ENCODE results near the gene MAML3. TPM values are rescaled to one million over a fixed set of nuclear protein-coding genes. Genes with fewer than 3 reads are reported as not detected.

The MAML3 gene
- total RNA-seq, 2 experiments from 2014 or later, result 4.0 to 4.1 TPM

GRCh38 chr4:140109737-140110136 lies 44.2 kb downstream of the MAML3 start:
- ChIA-PET CTCF (no interaction called here), POLR2A (interaction anchor here (0.5 kb wide), 1 partner anchor 53 kb away, joined by 5 read pairs; no protein-coding TSS in a partner anchor)
- H3K27ac Mint-ChIP-seq, result no peak overlapping the region
- peaks cover 44% of the 10 kb centered on the region for H3K4me1 Mint-ChIP-seq (ENCODE audit: low read depth)
- no peak for DNase-seq
- H3K9me3 Mint-ChIP-seq (ENCODE audit: insufficient read depth), result no peaks in the 10 kb centered on the region
- H3K27me3 Mint-ChIP-seq (ENCODE audit: low read depth), result peaks cover 3% of the 10 kb centered on the region
- H3K36me3 Mint-ChIP-seq (ENCODE audit: low read depth), result peaks cover 5% of the 10 kb centered on the region
- ATAC-seq, result no peak
- no peak overlapping the region for H3K4me3 Mint-ChIP-seq

GRCh38 chr4:140109292-140109691 lies 44.7 kb downstream of the MAML3 start:
- CTCF ChIA-PET, result interaction anchor here (0.9 to 1.0 kb wide), 2 partner anchors 13 to 41 kb away, joined by 3 to 4 read pairs; no protein-coding TSS in a partner anchor
- no peak overlapping the region for H3K27ac Mint-ChIP-seq
- ATAC-seq, result no peak
- peaks cover 41% of the 10 kb centered on the region for H3K4me1 Mint-ChIP-seq (ENCODE audit: low read depth)
- POLR2A ChIA-PET, result no interaction called here
- no peak for DNase-seq
- H3K9me3 Mint-ChIP-seq (ENCODE audit: insufficient read depth), result no peaks in the 10 kb centered on the region
- peaks cover 3% of the 10 kb centered on the region for H3K27me3 Mint-ChIP-seq (ENCODE audit: low read depth)
- no peak overlapping the region for H3K4me3 Mint-ChIP-seq
- H3K36me3 Mint-ChIP-seq (ENCODE audit: low read depth), result peaks cover 5% of the 10 kb centered on the region

- Mint-ChIP-seq H3K4me1 (ENCODE audit: low read depth) (peaks cover 39% of the 10 kb centered on the region), H3K27ac (no peak overlapping the region), H3K27me3 (ENCODE audit: low read depth) (peaks cover 3% of the 10 kb centered on the region), H3K4me3 (no peak overlapping the region), H3K9me3 (ENCODE audit: insufficient read depth) (no peaks in the 10 kb centered on the region), H3K36me3 (ENCODE audit: low read depth) (peaks cover 5% of the 10 kb centered on the region)
- no peak for DNase-seq
- ChIA-PET CTCF (interaction anchor here (0.9 to 1.0 kb wide), 2 partner anchors 14 to 41 kb away, joined by 3 to 4 read pairs; no protein-coding TSS in a partner anchor), POLR2A (no interaction called here)
- ATAC-seq, result no peak
These were observed 45.2 kb downstream of the MAML3 start for GRCh38 chr4:140108713-140109230.

GRCh38 chr4:140108243-140108642 lies 45.7 kb downstream of the MAML3 start:
- H3K27me3 Mint-ChIP-seq (ENCODE audit: low read depth), result peaks cover 3% of the 10 kb centered on the region
- ChIA-PET CTCF (interaction anchor here (0.9 to 1.0 kb wide), 2 partner anchors 14 to 42 kb away, joined by 3 to 4 read pairs; no protein-coding TSS in a partner anchor), POLR2A (no interaction called here)
- no peak overlapping the region for H3K4me3 Mint-ChIP-seq
- H3K27ac Mint-ChIP-seq, result no peak overlapping the region
- ATAC-seq, result no peak
- peaks cover 39% of the 10 kb centered on the region for H3K4me1 Mint-ChIP-seq (ENCODE audit: low read depth)
- H3K36me3 Mint-ChIP-seq (ENCODE audit: low read depth), result peaks cover 5% of the 10 kb centered on the region
- no peak for DNase-seq
- H3K9me3 Mint-ChIP-seq (ENCODE audit: insufficient read depth), result no peaks in the 10 kb centered on the region

GRCh38 chr4:140106289-140106844 lies 47.6 kb downstream of the MAML3 start:
- ATAC-seq, result no peak
- H3K4me1 Mint-ChIP-seq (ENCODE audit: low read depth), result peaks cover 57% of the 10 kb centered on the region
- H3K4me3 Mint-ChIP-seq, result no peak overlapping the region
- POLR2A ChIA-PET, result no interaction called here
- peaks cover 9% of the 10 kb centered on the region for H3K36me3 Mint-ChIP-seq (ENCODE audit: low read depth)
- no peaks in the 10 kb centered on the region for H3K9me3 Mint-ChIP-seq (ENCODE audit: insufficient read depth)
- CTCF ChIA-PET, result interaction anchor here (0.6 kb wide), 1 partner anchor 35 kb away, joined by 3 read pairs; no protein-coding TSS in a partner anchor
- no peak for DNase-seq
- H3K27ac Mint-ChIP-seq, result no peak overlapping the region
- peaks cover 3% of the 10 kb centered on the region for H3K27me3 Mint-ChIP-seq (ENCODE audit: low read depth)

- no peak overlapping the region for H3K27ac Mint-ChIP-seq
- peaks cover 66% of the 10 kb centered on the region for H3K4me1 Mint-ChIP-seq (ENCODE audit: low read depth)
- peaks cover 3% of the 10 kb centered on the region for H3K27me3 Mint-ChIP-seq (ENCODE audit: low read depth)
- H3K36me3 Mint-ChIP-seq (ENCODE audit: low read depth), result peaks cover 9% of the 10 kb centered on the region
- ChIA-PET POLR2A (interaction anchor here (1.1 kb wide), 1 partner anchor 10 kb away, joined by 4 read pairs; no protein-coding TSS in a partner anchor), CTCF (interaction anchor here (0.6 to 0.7 kb wide), 2 partner anchors 34 to 53 kb away, joined by 3 read pairs; no protein-coding TSS in a partner anchor)
- H3K4me3 Mint-ChIP-seq, result no peak overlapping the region
- DNase-seq (no peak), ATAC-seq (no peak)
- no peaks in the 10 kb centered on the region for H3K9me3 Mint-ChIP-seq (ENCODE audit: insufficient read depth)
These were observed 48.5 kb downstream of the MAML3 start for GRCh38 chr4:140105436-140105835.

- H3K9me3 Mint-ChIP-seq (ENCODE audit: insufficient read depth), result no peaks in the 10 kb centered on the region
- peak overlapping the region; percentile 27 for H3K4me3 Mint-ChIP-seq
- peaks cover 9% of the 10 kb centered on the region for H3K36me3 Mint-ChIP-seq (ENCODE audit: low read depth)
- ATAC-seq (peak; percentile 85), DNase-seq (peak; percentile 73)
- ChIA-PET POLR2A (interaction anchor here (0.8 to 1.9 kb wide), 4 partner anchors 8 to 50 kb away, joined by 3 to 8 read pairs (median 4); no protein-coding TSS in a partner anchor), CTCF (interaction anchor here (0.8 to 2.4 kb wide), 10 partner anchors 11 to 367 kb away, joined by 3 to 6 read pairs (median 4); no protein-coding TSS in a partner anchor)
- H3K4me1 Mint-ChIP-seq (ENCODE audit: low read depth), result peaks cover 75% of the 10 kb centered on the region
- peaks cover 3% of the 10 kb centered on the region for H3K27me3 Mint-ChIP-seq (ENCODE audit: low read depth)
- H3K27ac Mint-ChIP-seq, result peak overlapping the region; percentile 81
These were observed 50.3 kb downstream of the MAML3 start for GRCh38 chr4:140103676-140104075.

- H3K27ac Mint-ChIP-seq, result peak overlapping the region; percentile 12
- H3K4me1 Mint-ChIP-seq (ENCODE audit: low read depth), result peaks cover 74% of the 10 kb centered on the region
- ChIA-PET POLR2A (interaction anchor here (1.5 to 1.9 kb wide), 2 partner anchors 31 to 48 kb away, joined by 5 to 8 read pairs; no protein-coding TSS in a partner anchor), CTCF (interaction anchor here (1.1 to 1.8 kb wide), 4 partner anchors 9 to 151 kb away, joined by 3 to 6 read pairs (median 4); no protein-coding TSS in a partner anchor)
- peaks cover 6% of the 10 kb centered on the region for H3K36me3 Mint-ChIP-seq (ENCODE audit: low read depth)
- ATAC-seq (no peak), DNase-seq (no peak)
- no peaks in the 10 kb centered on the region for H3K9me3 Mint-ChIP-seq (ENCODE audit: insufficient read depth)
- H3K4me3 Mint-ChIP-seq, result no peak overlapping the region
- peaks cover 3% of the 10 kb centered on the region for H3K27me3 Mint-ChIP-seq (ENCODE audit: low read depth)
These were observed 51.6 kb downstream of the MAML3 start for GRCh38 chr4:140102421-140102820.

- no peak for DNase-seq
- ATAC-seq, result no peak
- H3K4me3 Mint-ChIP-seq, result no peak overlapping the region
- POLR2A ChIA-PET, result no interaction called here
- no peaks in the 10 kb centered on the region for H3K9me3 Mint-ChIP-seq (ENCODE audit: insufficient read depth)
- H3K36me3 Mint-ChIP-seq (ENCODE audit: low read depth), result peaks cover 4% of the 10 kb centered on the region
- CTCF ChIA-PET, result interaction anchor here (1.3 to 1.8 kb wide), 2 partner anchors 16 to 30 kb away, joined by 5 read pairs; no protein-coding TSS in a partner anchor
- H3K4me1 Mint-ChIP-seq (ENCODE audit: low read depth), result peaks cover 84% of the 10 kb centered on the region
- no peaks in the 10 kb centered on the region for H3K27me3 Mint-ChIP-seq (ENCODE audit: low read depth)
- no peak overlapping the region for H3K27ac Mint-ChIP-seq
These were observed 53.2 kb downstream of the MAML3 start for GRCh38 chr4:140100771-140101170.

- ATAC-seq (no peak), DNase-seq (peak; percentile 41)
- Mint-ChIP-seq H3K4me3 (peak overlapping the region; percentile 32), H3K4me1 (ENCODE audit: low read depth) (peaks cover 88% of the 10 kb centered on the region), H3K36me3 (ENCODE audit: low read depth) (peaks cover 5% of the 10 kb centered on the region), H3K27me3 (ENCODE audit: low read depth) (no peaks in the 10 kb centered on the region), H3K27ac (peak overlapping the region; percentile 60), H3K9me3 (ENCODE audit: insufficient read depth) (no peaks in the 10 kb centered on the region)
- CTCF ChIA-PET, result interaction anchor here (1.0 kb wide), 2 partner anchors 48 kb away, joined by 3 to 5 read pairs; no protein-coding TSS in a partner anchor
- POLR2A ChIA-PET, result no interaction called here
These were observed 54.0 kb downstream of the MAML3 start for GRCh38 chr4:140099983-140100382.

- ChIA-PET POLR2A (interaction anchor here (0.6 kb wide), 1 partner anchor 542 kb away, joined by 3 read pairs; no protein-coding TSS in a partner anchor), CTCF (interaction anchor here (0.6 to 1.7 kb wide), 8 partner anchors 18 to 85 kb away, joined by 3 to 9 read pairs (median 4); no protein-coding TSS in a partner anchor)
- no peaks in the 10 kb centered on the region for H3K27me3 Mint-ChIP-seq (ENCODE audit: low read depth)
- no peak overlapping the region for H3K4me3 Mint-ChIP-seq
- DNase-seq (no peak), ATAC-seq (no peak)
- H3K4me1 Mint-ChIP-seq (ENCODE audit: low read depth), result peaks cover 96% of the 10 kb centered on the region
- peak overlapping the region; percentile 23 for H3K27ac Mint-ChIP-seq
- H3K9me3 Mint-ChIP-seq (ENCODE audit: insufficient read depth), result no peaks in the 10 kb centered on the region
- H3K36me3 Mint-ChIP-seq (ENCODE audit: low read depth), result peaks cover 5% of the 10 kb centered on the region
These were observed 55.4 kb downstream of the MAML3 start for GRCh38 chr4:140098455-140099160.

All from activated CD8-positive, alpha-beta T cell treated with anti-CD3 and anti-CD28 coated beads, Interleukin-2, amount 10 ng/mL, durations not matched to agents 7 days and 5 days (primary cell).